Jurkat, Clone E6-1 (cell line): ENCODE data around the gene LCOR.
"Not testable (repeated sequence)": the region's sequence is repeated elsewhere in the genome, so short reads cannot be mapped to it uniquely, and the experiment has no call there.

Experiments
- DNase-seq: peaks from one replicate; pipeline ENCODE4 v3.0.0-alpha.2; 2011; ENCODE audit warnings: low read depth, low spot score
- H3K4me3 ChIP-seq: 2 replicates; pipeline ENCODE4 v1.5.1; 2011; ENCODE audit warnings: mild to moderate bottlenecking, low read length, control low read depth, moderate library complexity

The LCOR gene

GRCh38 chr10:97019213-97019844 lies 187.2 kb downstream of the LCOR start:
- no peak overlapping the region for H3K4me3 ChIP-seq
- DNase-seq = no peak

GRCh38 chr10:97020452-97021400 lies 188.6 kb downstream of the LCOR start:
- H3K4me3 ChIP-seq = no peak overlapping the region
- DNase-seq = no peak

DNA sequence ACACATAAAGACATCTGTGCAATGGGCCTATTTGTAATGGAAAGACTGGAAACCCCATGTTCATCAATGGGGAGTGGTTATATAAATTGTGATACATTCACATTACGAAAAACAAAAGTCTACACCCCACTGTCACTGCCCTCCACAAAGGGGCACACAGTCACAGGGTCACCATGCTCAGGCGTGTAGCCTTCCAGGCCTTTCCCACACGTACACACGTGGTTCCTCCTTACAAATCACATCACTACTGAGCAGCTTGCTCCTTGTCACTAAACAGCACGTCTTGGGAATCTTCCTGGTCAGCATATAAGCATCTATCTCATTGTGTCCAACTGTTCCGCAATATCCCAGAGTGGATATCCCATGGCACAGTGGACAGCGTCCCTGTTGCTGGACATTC lies 190.5 kb downstream of the LCOR start:
- no peak overlapping the region for H3K4me3 ChIP-seq
- no peak for DNase-seq

GRCh38 chr10:97023401-97024167 lies 191.5 kb downstream of the LCOR start:
- DNase-seq = no peak
- no peak overlapping the region for H3K4me3 ChIP-seq

GRCh38 chr10:97024168-97025073 lies 192.3 kb downstream of the LCOR start:
- no peak overlapping the region for H3K4me3 ChIP-seq
- no peak for DNase-seq

- DNase-seq = peak; percentile 64
- no peak overlapping the region for H3K4me3 ChIP-seq
Observed at GRCh38 chr10:97025613-97026242, 193.6 kb downstream of the LCOR start.

DNA sequence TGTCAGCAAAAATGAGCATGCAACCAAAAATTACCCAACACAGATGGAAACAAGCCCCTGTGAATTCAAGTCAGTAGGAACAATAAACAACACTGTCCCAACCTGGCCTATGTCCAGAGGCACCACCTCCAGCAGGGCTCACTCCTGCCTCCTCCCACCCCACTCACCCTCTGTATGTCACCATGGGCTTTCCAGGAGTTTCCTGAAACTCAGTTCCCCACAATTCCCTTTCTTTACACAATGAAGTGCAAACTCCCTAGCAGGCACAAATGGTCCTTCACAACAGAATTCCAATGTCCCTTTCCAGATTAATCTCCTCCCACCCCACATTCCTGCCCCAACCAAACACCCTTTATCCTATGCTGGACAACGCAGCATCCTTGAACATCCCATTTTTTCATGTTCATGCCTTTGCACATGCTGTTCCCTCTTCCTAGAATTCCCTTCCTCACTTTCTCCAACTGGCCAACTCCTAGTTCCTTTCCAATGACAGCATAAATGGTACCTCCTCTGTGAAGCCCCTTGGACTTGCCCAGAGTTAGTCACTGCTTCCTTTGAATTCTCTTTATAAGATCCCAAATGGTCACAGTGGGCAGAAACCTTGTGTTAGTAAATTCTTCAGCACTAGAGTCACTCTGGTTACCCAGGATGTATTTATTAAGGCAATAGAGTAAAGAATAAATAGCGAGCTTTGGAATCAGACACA lies 196.2 kb downstream of the LCOR start:
- no peak overlapping the region for H3K4me3 ChIP-seq
- no peak for DNase-seq

GRCh38 chr10:97028832-97029178 lies 196.7 kb downstream of the LCOR start:
- DNase-seq = no peak
- H3K4me3 ChIP-seq = no peak overlapping the region

DNA sequence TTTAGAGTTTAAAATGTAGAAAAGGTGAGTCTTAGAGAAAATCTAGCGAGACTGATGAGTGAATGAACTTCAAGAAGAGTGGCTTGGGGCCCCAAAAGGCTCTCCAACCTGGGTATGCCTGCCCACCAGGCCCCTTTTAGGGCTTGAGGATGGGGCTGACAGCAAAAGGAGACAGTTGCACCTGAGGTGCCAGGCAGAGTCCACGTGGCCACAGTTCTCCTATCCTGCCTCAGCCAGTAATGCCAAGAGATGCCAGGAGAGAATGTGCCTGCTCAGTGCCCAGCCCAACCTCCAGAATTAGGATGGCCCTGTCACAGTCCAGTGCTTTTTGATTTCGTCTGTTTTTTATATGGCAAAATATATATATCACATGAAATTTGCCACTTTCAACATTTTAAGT lies 197.2 kb downstream of the LCOR start:
- H3K4me3 ChIP-seq = no peak overlapping the region
- DNase-seq = no peak

DNA sequence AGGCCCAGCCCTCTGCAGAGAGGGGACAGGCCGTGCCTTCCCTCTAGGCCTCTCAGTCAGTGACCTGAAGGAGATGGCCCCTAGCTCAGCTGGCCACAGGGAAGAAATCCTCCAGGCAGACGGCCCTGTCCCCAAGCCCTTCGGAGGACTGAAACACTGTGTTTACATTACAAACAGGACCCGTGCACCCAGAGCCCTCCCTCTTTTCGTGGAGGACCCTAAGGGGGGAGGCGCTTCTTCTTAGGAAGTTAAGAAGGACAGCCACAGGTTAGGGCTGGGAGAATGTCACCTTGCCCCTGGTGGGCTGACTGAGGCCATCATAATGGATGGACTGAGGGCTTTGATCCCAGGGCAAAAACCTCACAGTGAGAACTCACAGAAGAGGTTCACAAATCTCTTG lies 198.8 kb downstream of the LCOR start:
- H3K4me3 ChIP-seq = no peak overlapping the region
- no peak for DNase-seq

- H3K4me3 ChIP-seq = no peak overlapping the region
- no peak for DNase-seq
Observed at GRCh38 chr10:97031459-97031858, 199.4 kb downstream of the LCOR start.

GRCh38 chr10:97032624-97033023 lies 200.5 kb downstream of the LCOR start:
- no peak overlapping the region for H3K4me3 ChIP-seq
- DNase-seq = no peak

- not testable (repeated sequence) for DNase-seq
Observed at GRCh38 chr10:97033841-97034240, 201.7 kb downstream of the LCOR start.

DNA sequence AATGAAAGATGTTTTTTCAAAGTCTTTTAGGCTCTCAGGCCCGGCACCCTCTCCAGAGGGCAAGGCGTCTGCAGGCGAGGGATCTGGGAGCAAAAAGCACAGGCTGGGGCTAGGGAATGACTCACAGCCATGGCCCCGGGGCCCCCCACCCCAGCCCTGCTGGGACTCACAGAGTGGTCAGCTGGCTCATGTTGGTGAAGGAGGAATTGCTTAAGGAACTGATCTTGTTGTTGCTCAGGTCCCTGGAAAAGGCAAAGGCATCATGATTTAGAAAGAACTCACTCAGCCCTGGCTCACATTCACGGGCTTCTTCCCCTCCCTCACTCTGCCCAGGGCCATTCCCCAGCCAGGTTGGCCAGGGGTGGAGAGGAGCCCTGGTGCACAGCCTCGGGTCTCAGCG lies 202.2 kb downstream of the LCOR start:
- DNase-seq = no peak
- H3K4me3 ChIP-seq = no peak overlapping the region

More at GRCh38 chr10:97033841-97034240, 201.7 kb downstream of the LCOR start:
- not testable (repeated sequence) for H3K4me3 ChIP-seq

GRCh38 chr10:97034958-97035769 lies 203.1 kb downstream of the LCOR start:
- DNase-seq = no peak
- H3K4me3 ChIP-seq = no peak overlapping the region

DNA sequence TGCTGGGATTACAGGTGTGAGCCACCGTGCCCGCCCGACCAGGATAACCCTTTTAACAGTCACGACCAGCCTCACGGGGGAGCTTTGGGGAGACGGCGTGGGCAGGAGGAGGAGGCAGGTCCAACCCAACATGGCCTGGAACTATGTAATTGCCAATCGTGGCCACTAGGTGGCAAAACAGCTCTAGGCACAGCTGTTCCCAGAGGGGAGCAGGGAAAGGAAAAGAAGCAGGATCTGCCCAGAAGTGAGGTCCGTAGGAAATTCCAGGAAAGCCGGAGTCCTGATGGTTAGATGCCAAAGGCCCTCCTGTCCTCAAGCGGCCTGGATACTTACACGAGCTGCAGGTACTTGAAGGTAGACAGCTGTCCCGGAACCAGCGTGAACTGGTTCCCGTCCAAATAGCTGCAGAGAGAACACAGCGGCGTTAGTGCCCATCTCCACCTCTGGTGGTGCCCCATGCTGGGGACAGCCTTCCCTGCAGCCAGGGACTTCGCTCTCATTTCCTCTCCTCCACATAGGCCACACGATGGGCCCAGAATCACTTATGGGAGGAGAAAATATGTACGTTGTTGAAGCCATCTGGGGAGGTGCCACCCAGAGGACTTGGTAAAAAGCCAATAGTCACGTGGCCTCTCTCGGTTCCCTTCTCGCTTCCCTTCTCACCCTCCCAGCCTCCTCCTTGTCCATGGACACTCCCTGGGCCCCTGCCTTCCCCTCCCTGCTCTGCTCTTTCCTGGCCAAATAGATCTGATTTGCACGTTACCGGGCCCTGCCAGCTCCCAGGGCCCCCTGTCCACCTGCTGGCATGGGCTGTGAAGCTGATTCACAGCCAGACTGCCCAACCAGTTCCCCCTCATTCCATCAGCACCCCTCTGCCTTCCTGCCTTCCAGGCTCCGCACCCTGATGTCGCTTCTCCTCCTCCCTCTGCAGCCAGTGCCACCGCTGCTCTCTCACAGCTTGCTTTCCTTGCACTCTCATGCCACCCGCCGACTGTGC lies 205.6 kb downstream of the LCOR start:
- H3K4me3 ChIP-seq = no peak overlapping the region
- DNase-seq = peak; percentile 64
